OCI-LY7 (cell line): Measurements from ENCODE around the gene MYL2.

ENCODE experiments used
- EZH2phosphoT487 ChIP-seq: fragments of 200-600 bp; sonication (generic); IDR thresholded peaks from 2 replicates; pipeline ENCODE4 v1.6.1; 2018; ENCODE audit warnings: low read depth, borderline replicate concordance, mild to moderate bottlenecking, mixed run types, antibody characterized with exemption, low read length, moderate library complexity, mixed read lengths
- TF ChIP-seq, protein P1 (sequence below): fragments of 200-600 bp; sonication (generic); conservative IDR thresholded peaks from 2 replicates; pipeline ENCODE4 v1.5.1; 2014; ENCODE audit warnings: mild to moderate bottlenecking, antibody characterized with exemption, low read length, moderate library complexity, mixed read lengths

DNA sequence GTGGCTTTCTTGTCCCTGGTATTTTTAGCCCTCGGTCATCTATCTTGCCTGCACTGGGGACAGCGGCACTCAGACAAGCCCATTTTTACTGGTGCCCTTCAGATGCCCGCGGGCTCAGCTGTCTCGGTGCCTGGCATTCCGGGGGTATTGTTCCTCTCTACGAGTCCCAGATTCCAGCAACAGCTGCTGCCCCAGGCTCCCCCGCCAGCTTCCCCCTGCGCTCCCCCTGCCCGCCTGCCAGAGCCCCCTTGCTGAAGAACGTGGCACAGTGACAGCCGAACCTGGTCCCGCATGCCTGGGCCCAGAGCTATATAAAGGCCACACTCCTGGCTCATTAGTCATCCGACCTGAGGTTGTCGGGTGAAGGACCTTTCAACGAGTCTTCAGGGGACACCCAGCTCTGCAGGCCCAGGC is 10.9 kb upstream of the MYL2 start:
- TF ChIP-seq, protein P1, sequence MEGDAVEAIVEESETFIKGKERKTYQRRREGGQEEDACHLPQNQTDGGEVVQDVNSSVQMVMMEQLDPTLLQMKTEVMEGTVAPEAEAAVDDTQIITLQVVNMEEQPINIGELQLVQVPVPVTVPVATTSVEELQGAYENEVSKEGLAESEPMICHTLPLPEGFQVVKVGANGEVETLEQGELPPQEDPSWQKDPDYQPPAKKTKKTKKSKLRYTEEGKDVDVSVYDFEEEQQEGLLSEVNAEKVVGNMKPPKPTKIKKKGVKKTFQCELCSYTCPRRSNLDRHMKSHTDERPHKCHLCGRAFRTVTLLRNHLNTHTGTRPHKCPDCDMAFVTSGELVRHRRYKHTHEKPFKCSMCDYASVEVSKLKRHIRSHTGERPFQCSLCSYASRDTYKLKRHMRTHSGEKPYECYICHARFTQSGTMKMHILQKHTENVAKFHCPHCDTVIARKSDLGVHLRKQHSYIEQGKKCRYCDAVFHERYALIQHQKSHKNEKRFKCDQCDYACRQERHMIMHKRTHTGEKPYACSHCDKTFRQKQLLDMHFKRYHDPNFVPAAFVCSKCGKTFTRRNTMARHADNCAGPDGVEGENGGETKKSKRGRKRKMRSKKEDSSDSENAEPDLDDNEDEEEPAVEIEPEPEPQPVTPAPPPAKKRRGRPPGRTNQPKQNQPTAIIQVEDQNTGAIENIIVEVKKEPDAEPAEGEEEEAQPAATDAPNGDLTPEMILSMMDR: no peak
- TF ChIP-seq EZH2phosphoT487: no peak
